HepG2 (cell line): ENCODE measurements around the gene SORBS2. TPM values are rescaled to one million over a fixed set of nuclear protein-coding genes. Genes with fewer than 3 reads are reported as not detected.

Source experiments
- ATAC-seq: fragments of 200-7000 bp; cut with Tn5 transposase; 3 replicates; pipeline ENCODE4 v1.9.1; 2020; ENCODE audit warnings: mild to moderate bottlenecking, moderate library complexity
- BruUV-seq: library from RNA; stranded (reverse); fragments of 400-500 nt; replicated peaks from 2 replicates; lab custom pipeline; 2021; lab: Mats Ljungman, UMichigan
- CTCF ChIA-PET: fragments of 300-600 bp; formaldehyde crosslinking; extraction: SDS; loops from one replicate; lab custom pipeline; 2021; ENCODE audit warnings: low total read pairs, inconsistent platforms, low intra/inter-chr PET ratio; lab: Yijun Ruan, JAX
- POLR2A ChIA-PET: fragments of 350-600 bp; sonication (Branson Sonifier 250); formaldehyde crosslinking; loops from one replicate; lab custom pipeline; 2020; ENCODE audit warnings: antibody characterized with exemption, inconsistent platforms; lab: Yijun Ruan, JAX
- DNase-seq: peaks from one replicate; pipeline ENCODE4 v3.0.0-alpha.2; 2015; ENCODE audit warnings: low spot score
- FAIRE-seq: peaks from 3 replicates; lab custom pipeline; 2011; peaks lifted over from hg19 to GRCh38; lab: Jason Lieb, UNC
- H2AFZ ChIP-seq: one replicate; pipeline ENCODE4 v1.6.1; 2011; ENCODE audit warnings: low read length, inconsistent platforms
- H3K27ac ChIP-seq: fragments of 300-600 bp; 3 replicates; pipeline ENCODE4 v1.8.0; 2011; ENCODE audit warnings: mixed run types, mild to moderate bottlenecking, mixed read lengths, low read length, inconsistent platforms; ENCODE audit not compliant: insufficient read depth; ENCODE audit errors: extremely low read length
- H3K27me3 ChIP-seq, 2 experiments: fragments of 200-600 bp in 1 of 2; 2 replicates in 1 of 2; 3 replicates in 1 of 2; pipeline versions ENCODE4 v1.6.0 to v1.8.0; 2011; ENCODE audit warnings: low read length in 2 of 2, mild to moderate bottlenecking in 2 of 2, moderate library complexity in 2 of 2, inconsistent platforms in 1 of 2; ENCODE audit not compliant: insufficient read depth in 2 of 2, control insufficient read depth in 1 of 2
- H3K36me3 ChIP-seq, 2 experiments: fragments of 200-600 bp in 1 of 2; replicated peaks in 1 of 2; 2 replicates in 1 of 2; 3 replicates in 1 of 2; pipeline versions ENCODE4 v1.5.1 to v1.8.0; 2011; ENCODE audit warnings: low read length in 2 of 2, inconsistent platforms in 1 of 2; ENCODE audit not compliant: insufficient read depth in 2 of 2, control insufficient read depth in 1 of 2
- H3K4me1 ChIP-seq: 2 replicates; pipeline ENCODE4 v1.5.1; 2012; ENCODE audit warnings: low read length, inconsistent platforms; ENCODE audit not compliant: insufficient read depth
- H3K4me2 ChIP-seq: 2 replicates; pipeline ENCODE4 v1.6.0; 2011; ENCODE audit warnings: low read depth, low read length, inconsistent platforms
- H3K4me3 ChIP-seq, 3 experiments: fragments of 200-600 bp in 1 of 3; sonication (generic), shearing (Covaris generic) in 1 of 3; replicated peaks in 1 of 3; 2 replicates each; pipeline ENCODE4 v1.5.1; 2011 to 2016; ENCODE audit warnings: low read length in 3 of 3, inconsistent platforms in 2 of 3, low read depth in 2 of 3, mild to moderate bottlenecking in 2 of 3, control low read depth in 1 of 3, mixed read lengths in 1 of 3; ENCODE audit not compliant: insufficient read depth in 1 of 3
- H3K79me2 ChIP-seq: one replicate; pipeline ENCODE4 v1.6.1; 2011; ENCODE audit warnings: low read length, inconsistent platforms; ENCODE audit not compliant: insufficient read depth
- H3K9ac ChIP-seq: 2 replicates; pipeline ENCODE4 v1.6.0; 2011; ENCODE audit warnings: mild to moderate bottlenecking, low read depth, low read length, inconsistent platforms; ENCODE audit not compliant: insufficient read depth
- H3K9me3 ChIP-seq: 2 replicates; pipeline ENCODE4 v1.5.1; 2012; ENCODE audit warnings: mild to moderate bottlenecking, low read length
- H4K20me1 ChIP-seq: 2 replicates; pipeline ENCODE4 v1.6.0; 2011; ENCODE audit warnings: inconsistent platforms, mild to moderate bottlenecking, low read length, moderate library complexity; ENCODE audit not compliant: insufficient read depth
- PHF5A ChIP-seq: IDR thresholded peaks from one replicate; pipeline ENCODE4 v1.6.1; 2018; ENCODE audit warnings: low read depth, missing genetic modification reagents; ENCODE audit not compliant: unreplicated experiment
- ZNF10 ChIP-seq: sonication (generic); formaldehyde crosslinking; IDR thresholded peaks from 2 replicates; pipeline ENCODE4 v1.4.0; 2020; ENCODE audit warnings: mild to moderate bottlenecking, low read depth, missing genetic modification reagents, borderline replicate concordance
- ZNF121 ChIP-seq: sonication (generic); formaldehyde crosslinking; IDR thresholded peaks from 2 replicates; pipeline ENCODE4 v1.5.0; 2020; ENCODE audit warnings: mild to moderate bottlenecking, missing genetic modification reagents
- ZNF326 ChIP-seq: sonication (generic); formaldehyde crosslinking; IDR thresholded peaks from 2 replicates; pipeline ENCODE4 v1.4.0; 2020; ENCODE audit warnings: missing genetic modification reagents, borderline replicate concordance
- ZNF460 ChIP-seq: sonication (generic); formaldehyde crosslinking; IDR thresholded peaks from 2 replicates; pipeline ENCODE4 v1.5.1; 2020; ENCODE audit warnings: missing genetic modification reagents, mild to moderate bottlenecking, borderline replicate concordance
- ZNF552 ChIP-seq: sonication (generic); formaldehyde crosslinking; IDR thresholded peaks from 2 replicates; pipeline ENCODE4 v1.9.0; 2022; ENCODE audit warnings: missing genetic modification reagents, mild to moderate bottlenecking, borderline replicate concordance
- ZNF564 ChIP-seq: sonication (generic); formaldehyde crosslinking; IDR thresholded peaks from 2 replicates; pipeline ENCODE4 v1.8.1; 2023; ENCODE audit warnings: mild to moderate bottlenecking, missing genetic modification reagents
- WGBS: methylation state at CpG from one replicate; pipeline ENCODE4 v1.1.6; 2017; ENCODE audit warnings: low lambda C conversion rate; 5-methylcytosine and 5-hydroxymethylcytosine counted together
- in situ Hi-C: cut with HindIII; loops from 2 replicates; pipeline ENCODE4 v1.10.0; 2017; ENCODE audit warnings: low pct_unique_long_range_greater_than_20kb; ENCODE audit not compliant: extremely low pct_ligation_motif_present
- intact Hi-C: fragments of 100-400 bp; cut with micrococcal nuclease; formaldehyde crosslinking; loops from one replicate; pipeline ENCODE4 v1.10.0; 2022; ENCODE audit not compliant: unreplicated experiment
- polyA plus RNA-seq, 8 experiments: library from polyadenylated mRNA; depleted of rRNA in 3 of 8; stranded (reverse) in 7 of 8; unstranded in 1 of 8; fragments of >200 nt; fragmentation: Illumina TruSeq in 4 of 8; extraction: Trizol in 4 of 8; gene quantifications; 2 replicates each; pipeline versions ENCODE4 v1.2.1 to v1.2.3, GENCODE V29; 2011 to 2016; ENCODE audit warnings: low read depth in 4 of 8, missing spikeins in 1 of 8, mixed read lengths in 1 of 8; ENCODE audit not compliant: insufficient read depth in 1 of 8
- total RNA-seq, 5 experiments: library from RNA; depleted of rRNA; stranded (reverse); fragments of >200 nt; fragmentation: Illumina TruSeq; extraction: Trizol; gene quantifications; 2 replicates each; pipeline ENCODE4 v1.2.3, GENCODE V29; 2016; ENCODE audit warnings: low read depth in 1 of 5
- TF ChIP-seq, protein P1 (sequence below): sonication (generic); formaldehyde crosslinking; IDR thresholded peaks from 2 replicates; pipeline ENCODE4 v1.4.0; 2020; ENCODE audit warnings: mild to moderate bottlenecking, missing genetic modification reagents

SORBS2 gene
- total and polyA plus RNA-seq, 2 of the 13 experiments (the other 11 are each of a cell fraction or from before 2014, with no cell fraction given) = 25.0 to 80.5 TPM

DNA sequence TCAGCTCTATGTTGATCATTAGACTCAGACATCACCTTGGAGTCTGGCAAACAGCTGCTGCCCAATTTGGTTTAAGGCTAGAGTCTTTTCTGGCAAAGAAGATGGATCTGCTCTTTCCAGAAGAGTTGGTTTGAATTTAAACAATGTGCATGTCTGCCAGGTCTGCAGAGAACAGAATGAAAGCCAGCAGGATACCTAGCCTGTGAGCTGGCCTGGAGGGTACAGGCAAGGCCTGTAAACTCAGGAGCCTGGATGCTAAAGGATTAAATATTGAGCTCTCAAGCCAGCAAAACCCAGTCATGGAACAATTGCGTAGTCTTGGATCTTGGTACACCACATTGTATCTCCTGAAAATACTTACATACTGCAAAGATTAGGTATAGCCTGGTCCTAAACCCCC is 261.1 kb downstream of the SORBS2 start:
- BruUV-seq = no TSS peak
- WGBS = 33% methylated on average over 1 of the region's 1 CpG
- Histone ChIP-seq H3K4me2 (no peak overlapping the region), H3K36me3 (no peaks in the 10 kb centered on the region), H4K20me1 (no peaks in the 10 kb centered on the region), H3K9ac (no peak overlapping the region), H3K27me3 (peaks cover 2 to 7% of the 10 kb centered on the region in 2 experiments; a peak in 2 of 5 replicates), H3K27ac (no peak overlapping the region), H3K4me1 (peaks cover 8% of the 10 kb centered on the region; the same call in 1 of the 2 replicates), H3K79me2 (no peaks in the 10 kb centered on the region), H3K9me3 (no peaks in the 10 kb centered on the region), H2AFZ (no peak overlapping the region), H3K4me3 (no peak overlapping the region)
- FAIRE-seq (no peak), ATAC-seq (no peak), DNase-seq (no peak)
- CTCF ChIA-PET = no interaction called here
- in situ Hi-C loops (no loop called here), intact Hi-C loops (no loop called here)
- TF ChIP-seq ZNF121 (CRISPR knock-in tag) = no peak
- TF ChIP-seq ZNF326 (CRISPR knock-in tag) = no peak
- no peak for TF ChIP-seq PHF5A (CRISPR knock-in tag)
- POLR2A ChIA-PET = no interaction called here

- Histone ChIP-seq H3K27ac (no peak overlapping the region), H3K4me1 (peaks cover 8% of the 10 kb centered on the region; the same call in 1 of the 2 replicates), H3K4me3 (no peak overlapping the region), H3K9ac (no peak overlapping the region), H3K27me3 (peaks cover 2 to 14% of the 10 kb centered on the region in 2 experiments; a peak in 3 of 5 replicates), H2AFZ (no peak overlapping the region), H3K36me3 (no peaks in the 10 kb centered on the region), H3K4me2 (no peak overlapping the region), H4K20me1 (no peaks in the 10 kb centered on the region), H3K79me2 (no peaks in the 10 kb centered on the region), H3K9me3 (no peaks in the 10 kb centered on the region)
- FAIRE-seq (no peak), DNase-seq (no peak), ATAC-seq (no peak)
- ChIA-PET CTCF (no interaction called here), POLR2A (no interaction called here)
- TF ChIP-seq, protein P1, sequence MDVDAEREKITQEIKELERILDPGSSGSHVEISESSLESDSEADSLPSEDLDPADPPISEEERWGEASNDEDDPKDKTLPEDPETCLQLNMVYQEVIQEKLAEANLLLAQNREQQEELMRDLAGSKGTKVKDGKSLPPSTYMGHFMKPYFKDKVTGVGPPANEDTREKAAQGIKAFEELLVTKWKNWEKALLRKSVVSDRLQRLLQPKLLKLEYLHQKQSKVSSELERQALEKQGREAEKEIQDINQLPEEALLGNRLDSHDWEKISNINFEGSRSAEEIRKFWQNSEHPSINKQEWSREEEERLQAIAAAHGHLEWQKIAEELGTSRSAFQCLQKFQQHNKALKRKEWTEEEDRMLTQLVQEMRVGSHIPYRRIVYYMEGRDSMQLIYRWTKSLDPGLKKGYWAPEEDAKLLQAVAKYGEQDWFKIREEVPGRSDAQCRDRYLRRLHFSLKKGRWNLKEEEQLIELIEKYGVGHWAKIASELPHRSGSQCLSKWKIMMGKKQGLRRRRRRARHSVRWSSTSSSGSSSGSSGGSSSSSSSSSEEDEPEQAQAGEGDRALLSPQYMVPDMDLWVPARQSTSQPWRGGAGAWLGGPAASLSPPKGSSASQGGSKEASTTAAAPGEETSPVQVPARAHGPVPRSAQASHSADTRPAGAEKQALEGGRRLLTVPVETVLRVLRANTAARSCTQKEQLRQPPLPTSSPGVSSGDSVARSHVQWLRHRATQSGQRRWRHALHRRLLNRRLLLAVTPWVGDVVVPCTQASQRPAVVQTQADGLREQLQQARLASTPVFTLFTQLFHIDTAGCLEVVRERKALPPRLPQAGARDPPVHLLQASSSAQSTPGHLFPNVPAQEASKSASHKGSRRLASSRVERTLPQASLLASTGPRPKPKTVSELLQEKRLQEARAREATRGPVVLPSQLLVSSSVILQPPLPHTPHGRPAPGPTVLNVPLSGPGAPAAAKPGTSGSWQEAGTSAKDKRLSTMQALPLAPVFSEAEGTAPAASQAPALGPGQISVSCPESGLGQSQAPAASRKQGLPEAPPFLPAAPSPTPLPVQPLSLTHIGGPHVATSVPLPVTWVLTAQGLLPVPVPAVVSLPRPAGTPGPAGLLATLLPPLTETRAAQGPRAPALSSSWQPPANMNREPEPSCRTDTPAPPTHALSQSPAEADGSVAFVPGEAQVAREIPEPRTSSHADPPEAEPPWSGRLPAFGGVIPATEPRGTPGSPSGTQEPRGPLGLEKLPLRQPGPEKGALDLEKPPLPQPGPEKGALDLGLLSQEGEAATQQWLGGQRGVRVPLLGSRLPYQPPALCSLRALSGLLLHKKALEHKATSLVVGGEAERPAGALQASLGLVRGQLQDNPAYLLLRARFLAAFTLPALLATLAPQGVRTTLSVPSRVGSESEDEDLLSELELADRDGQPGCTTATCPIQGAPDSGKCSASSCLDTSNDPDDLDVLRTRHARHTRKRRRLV = no peak
- TF ChIP-seq ZNF460 (no peak), ZNF10 (CRISPR knock-in tag) (no peak), ZNF564 (CRISPR knock-in tag) (no peak), ZNF552 (CRISPR knock-in tag) (no peak)
- no TSS peak for BruUV-seq
- 14% methylated on average over 2 of the region's 2 CpGs for WGBS
- in situ Hi-C loops = no loop called here
- intact Hi-C loops = no loop called here
These were observed 262.8 kb downstream of the SORBS2 start for GRCh38 chr4:185549095-185549639.
